Sigmoid colon (tissue), 4 donors: ENCODE measurements around the gene B2M.

Source experiments
- POLR2A ChIP-seq, 2 donors: fragments of 450-650 bp; IDR thresholded peaks; one replicate each; pipeline ENCODE4 v1.6.1; 2016; ENCODE audit warnings: antibody characterized with exemption in 2 of 2, mild to moderate bottlenecking in 2 of 2, moderate library complexity in 2 of 2
- POLR2AphosphoS5 ChIP-seq, 4 donors: sonication (generic); formaldehyde crosslinking; IDR thresholded peaks; one replicate each; pipeline ENCODE4 v1.6.1; 2017; ENCODE audit warnings: antibody characterized with exemption in 4 of 4
- TF ChIP-seq, protein P1 (sequence below), 4 experiments: fragments of 450-650 bp in 3 of 4; fragments of 200-600 bp in 1 of 4; IDR thresholded peaks; one replicate each; pipeline ENCODE4 v1.5.1; 2016 to 2019; ENCODE audit warnings: antibody characterized with exemption in 4 of 4, mild to moderate bottlenecking in 3 of 4, moderate library complexity in 2 of 4

DNA sequence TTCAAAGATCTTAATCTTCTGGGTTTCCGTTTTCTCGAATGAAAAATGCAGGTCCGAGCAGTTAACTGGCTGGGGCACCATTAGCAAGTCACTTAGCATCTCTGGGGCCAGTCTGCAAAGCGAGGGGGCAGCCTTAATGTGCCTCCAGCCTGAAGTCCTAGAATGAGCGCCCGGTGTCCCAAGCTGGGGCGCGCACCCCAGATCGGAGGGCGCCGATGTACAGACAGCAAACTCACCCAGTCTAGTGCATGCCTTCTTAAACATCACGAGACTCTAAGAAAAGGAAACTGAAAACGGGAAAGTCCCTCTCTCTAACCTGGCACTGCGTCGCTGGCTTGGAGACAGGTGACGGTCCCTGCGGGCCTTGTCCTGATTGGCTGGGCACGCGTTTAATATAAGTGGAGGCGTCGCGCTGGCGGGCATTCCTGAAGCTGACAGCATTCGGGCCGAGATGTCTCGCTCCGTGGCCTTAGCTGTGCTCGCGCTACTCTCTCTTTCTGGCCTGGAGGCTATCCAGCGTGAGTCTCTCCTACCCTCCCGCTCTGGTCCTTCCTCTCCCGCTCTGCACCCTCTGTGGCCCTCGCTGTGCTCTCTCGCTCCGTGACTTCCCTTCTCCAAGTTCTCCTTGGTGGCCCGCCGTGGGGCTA, at the start of gene B2M, which contains the start of gene PATL2:
- peak; percentile 100 for TF ChIP-seq POLR2A (IDR thresholded peaks at IDR 0.05)
- TF ChIP-seq, protein P1, sequence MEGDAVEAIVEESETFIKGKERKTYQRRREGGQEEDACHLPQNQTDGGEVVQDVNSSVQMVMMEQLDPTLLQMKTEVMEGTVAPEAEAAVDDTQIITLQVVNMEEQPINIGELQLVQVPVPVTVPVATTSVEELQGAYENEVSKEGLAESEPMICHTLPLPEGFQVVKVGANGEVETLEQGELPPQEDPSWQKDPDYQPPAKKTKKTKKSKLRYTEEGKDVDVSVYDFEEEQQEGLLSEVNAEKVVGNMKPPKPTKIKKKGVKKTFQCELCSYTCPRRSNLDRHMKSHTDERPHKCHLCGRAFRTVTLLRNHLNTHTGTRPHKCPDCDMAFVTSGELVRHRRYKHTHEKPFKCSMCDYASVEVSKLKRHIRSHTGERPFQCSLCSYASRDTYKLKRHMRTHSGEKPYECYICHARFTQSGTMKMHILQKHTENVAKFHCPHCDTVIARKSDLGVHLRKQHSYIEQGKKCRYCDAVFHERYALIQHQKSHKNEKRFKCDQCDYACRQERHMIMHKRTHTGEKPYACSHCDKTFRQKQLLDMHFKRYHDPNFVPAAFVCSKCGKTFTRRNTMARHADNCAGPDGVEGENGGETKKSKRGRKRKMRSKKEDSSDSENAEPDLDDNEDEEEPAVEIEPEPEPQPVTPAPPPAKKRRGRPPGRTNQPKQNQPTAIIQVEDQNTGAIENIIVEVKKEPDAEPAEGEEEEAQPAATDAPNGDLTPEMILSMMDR (IDR thresholded peaks at IDR 0.05): no peak
- peak; percentile 100 for TF ChIP-seq POLR2AphosphoS5 (IDR thresholded peaks at IDR 0.05)
